HG03575 (cell line): ENCODE results near the gene SYNDIG1.

ENCODE experiments used
- ATAC-seq: cut with Tn5 transposase; IDR thresholded peaks from one replicate; pipeline ENCODE4 v1.9.1; 2021; ENCODE audit not compliant: unreplicated experiment, insufficient number of reproducible peaks, low FRiP score; ENCODE audit errors: extremely low read depth

The SYNDIG1 gene

DNA sequence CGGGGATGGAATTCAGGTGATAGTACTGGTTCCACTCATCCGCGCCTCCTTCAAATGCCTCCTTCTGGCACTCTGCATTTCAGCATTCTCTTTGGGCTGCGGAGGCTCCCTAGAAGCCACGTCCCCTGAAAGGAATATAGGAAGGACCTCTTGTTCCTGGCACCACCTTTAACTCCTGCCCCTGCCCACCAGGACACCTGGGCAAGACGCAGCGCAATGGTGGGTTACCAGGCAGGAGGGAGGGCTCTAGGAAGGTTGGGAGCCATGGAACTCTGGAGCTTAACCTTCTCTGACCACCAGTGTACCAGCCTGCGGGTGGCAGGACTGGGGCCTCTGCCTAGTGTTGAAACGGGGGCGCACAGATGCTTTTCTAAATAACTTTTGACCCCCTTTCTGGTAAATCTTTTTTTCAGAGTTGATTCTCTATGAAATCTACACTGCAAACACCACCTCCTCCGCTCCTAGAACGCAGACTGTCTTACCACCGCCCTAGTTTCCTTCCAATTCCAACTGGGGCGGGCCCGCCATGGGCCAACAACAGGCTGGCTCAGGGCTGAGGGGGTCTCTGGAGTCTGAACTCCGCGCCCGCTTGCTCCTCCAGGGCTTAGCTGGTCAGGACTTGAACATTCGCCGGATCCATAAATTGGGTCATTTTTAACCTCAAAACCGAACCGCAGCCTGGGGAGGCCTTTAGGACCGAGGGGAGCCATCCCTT is 871 bp upstream of the SYNDIG1 start:
- ATAC-seq, result no peak

DNA sequence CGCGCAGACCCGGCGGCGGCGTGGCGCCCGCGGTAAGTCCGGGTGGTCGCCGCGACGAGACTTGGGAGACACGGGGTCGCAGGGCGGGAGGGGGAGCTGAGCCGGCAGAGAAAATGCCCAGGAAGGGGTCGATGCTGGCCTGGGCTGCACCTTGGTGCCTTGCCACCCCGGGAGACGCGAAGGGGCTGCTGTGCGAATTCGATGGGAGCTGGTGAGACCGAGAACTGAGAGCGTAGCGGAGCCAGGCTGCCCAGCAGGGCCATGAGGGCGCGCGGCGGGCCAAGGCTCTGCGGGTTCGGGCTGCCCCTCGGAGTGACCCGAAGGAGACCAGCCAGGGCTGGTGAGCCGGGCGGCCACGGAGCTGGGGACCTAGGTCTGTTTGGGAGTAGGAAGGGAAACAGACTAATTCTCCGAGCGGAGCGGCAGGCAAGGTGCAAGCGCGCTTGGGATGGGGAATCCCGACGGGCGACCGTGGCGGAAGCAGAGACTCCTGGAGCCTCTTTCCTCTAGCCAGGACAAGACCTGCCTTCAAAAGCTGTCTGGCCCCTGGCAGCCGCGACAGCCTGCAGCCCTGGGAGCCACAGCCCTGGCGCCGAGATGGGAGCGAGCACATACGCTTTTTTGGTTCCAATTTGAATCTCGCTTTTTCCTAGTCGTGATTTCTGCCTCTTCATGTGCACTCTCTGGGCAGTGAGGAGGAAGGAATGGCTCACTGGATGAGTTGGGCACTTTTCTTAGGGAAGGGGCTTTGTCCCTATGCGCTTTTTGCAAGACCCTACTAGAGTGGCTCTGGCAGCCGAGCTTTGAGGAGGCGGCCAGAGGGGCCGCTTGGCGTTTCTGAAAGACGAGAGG is 691 bp downstream of the SYNDIG1 start:
- ATAC-seq, result no peak

DNA sequence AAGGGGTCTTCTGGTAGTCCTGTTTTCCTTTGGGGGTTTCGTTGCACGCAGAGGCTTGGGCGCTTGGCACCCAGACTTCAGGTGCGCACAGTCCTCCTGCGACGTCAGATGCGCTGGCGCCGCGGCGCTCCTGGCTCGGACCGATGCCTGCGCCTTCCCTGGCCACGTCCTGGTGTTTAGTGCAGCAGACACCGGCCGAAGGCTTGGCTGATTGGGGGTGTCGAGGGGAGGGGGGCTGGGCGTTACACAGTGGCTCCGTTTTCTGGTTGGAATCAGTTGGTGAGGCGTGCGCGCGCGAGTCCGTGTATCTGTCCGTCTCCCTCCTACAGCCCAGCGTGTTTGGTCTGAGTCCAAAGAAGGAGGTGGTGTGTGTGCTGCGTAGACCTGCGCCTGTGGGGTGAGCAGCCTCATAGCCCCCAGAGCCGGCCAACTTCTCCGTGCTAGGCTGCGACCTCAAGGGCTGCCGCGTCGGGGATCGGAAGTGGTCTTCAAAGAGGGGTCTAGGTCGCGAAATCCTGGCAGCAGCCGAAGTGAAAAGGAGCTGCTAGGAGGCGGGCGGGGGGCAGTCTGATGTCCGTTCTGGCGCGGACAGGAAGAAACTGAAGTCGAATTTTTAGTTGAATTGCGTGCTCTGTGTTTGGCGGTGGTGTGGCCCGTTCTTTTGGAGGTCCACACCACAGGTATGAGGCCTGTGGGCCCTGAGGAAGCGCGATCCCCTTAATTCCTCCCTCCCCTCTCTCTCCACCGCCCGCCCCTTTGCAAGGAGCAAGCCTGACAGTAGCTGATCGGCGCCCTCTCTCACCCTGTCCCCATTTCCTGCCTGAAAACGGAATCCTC is 1.5 kb downstream of the SYNDIG1 start:
- no peak for ATAC-seq

DNA sequence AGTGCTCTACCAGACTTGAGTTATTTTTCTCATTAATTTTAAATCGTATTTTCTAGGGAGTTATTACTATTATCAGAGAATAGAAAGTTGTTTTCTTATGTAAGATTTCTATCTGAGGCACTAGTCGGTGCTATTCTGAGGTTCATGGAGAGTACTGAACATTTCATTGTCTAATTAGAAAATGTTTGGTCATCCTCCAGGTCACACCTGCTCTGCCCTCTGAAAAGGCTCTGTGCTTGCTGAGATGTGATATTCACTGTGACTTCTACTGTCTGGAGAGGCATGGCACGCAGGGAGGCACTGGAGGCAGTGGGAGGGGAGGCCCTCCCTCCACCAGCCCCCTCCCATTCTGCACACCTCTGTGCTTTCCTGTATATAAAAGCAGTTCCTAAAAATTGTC is 3.0 kb downstream of the SYNDIG1 start:
- ATAC-seq, result no peak

DNA sequence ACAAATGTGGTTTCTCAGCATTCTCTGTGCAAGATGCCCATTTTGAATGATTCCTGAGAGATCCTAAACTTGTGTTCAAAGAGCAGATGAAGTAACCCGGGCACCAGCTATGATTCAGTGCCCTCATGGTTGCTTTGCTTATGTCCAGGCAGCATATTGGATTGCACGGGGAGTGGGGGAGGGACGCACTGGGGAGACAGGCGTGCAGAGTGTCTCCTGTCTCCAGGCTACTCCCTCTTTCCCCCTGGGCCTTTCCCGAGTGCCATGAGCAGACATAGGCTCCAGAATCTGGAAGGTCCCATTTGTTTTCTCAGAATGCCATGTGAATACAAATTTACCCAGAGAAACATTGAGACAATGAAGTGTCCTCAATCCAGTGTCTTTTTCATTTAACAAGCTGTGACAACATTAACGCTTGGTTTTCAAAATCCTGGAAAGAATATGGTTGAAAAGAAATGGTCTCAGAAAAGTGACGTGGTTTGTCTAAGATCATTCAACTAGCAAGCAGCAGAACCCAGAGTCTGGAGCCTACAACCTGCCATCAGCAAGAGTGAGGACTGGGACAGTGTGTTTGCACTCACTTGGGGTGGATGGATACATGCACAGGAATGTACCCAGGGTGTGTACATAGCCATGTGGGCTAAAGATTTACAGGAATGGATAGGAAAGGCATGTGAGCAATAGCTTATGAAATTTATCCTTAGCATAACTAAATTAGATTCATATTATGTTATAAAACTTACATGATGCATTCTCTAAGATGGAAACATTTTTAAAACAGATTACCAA is 4.2 kb downstream of the SYNDIG1 start:
- no peak for ATAC-seq

DNA sequence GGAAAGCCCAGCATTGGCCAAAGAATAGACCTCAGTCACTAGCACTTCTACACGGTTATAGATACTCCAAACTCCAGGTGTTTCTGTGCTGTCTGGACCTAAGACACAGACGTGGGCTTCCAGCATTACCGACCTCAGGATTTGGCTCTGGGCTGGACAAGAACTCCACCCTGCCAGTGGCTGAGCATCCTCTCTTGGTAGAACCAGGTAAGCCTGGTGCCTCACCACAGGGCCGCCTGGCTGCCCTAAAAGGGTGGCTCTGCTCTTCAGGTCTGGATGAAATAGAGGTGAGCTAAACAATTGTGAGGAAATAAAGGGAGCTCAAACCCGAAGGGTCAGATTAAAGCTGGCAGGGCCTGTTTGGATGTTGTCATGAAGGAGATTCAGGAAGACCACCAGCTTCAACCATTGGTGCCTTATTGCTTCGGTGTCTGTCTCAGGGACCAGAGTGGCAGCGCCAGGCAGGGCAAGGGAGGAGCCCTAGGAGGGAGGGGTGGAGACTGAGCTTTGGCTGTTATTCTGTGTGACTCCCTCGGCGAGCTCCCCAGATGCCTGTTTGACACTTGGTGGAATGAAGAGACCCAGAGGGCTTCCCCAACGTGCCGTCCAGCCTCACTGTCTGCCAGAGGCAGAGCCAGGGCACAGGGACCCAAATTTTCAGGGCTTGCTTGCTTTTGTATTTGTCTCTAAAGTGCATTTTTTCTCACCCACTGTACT is 8.6 kb downstream of the SYNDIG1 start:
- no peak for ATAC-seq

DNA sequence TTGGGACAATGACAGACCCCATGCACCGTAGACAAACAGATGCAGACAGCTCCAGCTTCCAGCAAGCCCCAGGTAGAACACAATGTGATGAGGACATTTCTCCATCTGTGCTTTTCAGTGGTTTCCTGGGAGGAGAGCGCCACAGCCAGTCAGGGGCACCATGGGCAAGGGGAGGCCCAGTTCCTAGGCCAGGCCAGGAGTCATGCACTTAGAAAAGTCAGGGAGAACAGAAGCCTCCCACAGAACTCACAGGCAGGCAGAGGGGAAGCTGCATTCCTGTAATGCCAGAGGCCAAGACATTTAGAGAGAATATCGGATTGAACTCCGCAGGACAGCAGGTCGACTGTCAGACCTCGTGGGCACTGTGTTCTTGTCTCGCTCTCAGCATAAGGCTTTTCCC is 9.2 kb downstream of the SYNDIG1 start:
- no peak for ATAC-seq

DNA sequence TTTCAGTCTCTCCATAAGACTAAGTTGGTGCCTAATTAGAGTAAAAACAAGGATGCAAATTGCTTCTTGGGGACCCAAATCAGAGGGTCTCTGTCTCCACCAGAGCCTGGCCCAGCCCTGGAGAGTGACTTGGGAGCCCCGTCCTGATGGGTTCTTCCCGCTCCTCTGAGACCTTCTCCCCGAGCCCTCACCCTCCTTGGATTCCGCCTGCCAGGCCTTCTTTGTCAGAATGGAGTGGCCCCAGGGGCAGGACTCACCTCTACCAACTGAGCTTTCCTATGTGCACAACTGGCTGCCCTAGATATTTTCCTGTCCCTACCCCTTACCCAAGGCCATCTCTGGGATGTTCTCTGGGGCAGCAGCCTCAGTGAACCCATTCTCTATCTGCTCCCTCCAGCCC is 9.7 kb downstream of the SYNDIG1 start:
- ATAC-seq, result no peak

DNA sequence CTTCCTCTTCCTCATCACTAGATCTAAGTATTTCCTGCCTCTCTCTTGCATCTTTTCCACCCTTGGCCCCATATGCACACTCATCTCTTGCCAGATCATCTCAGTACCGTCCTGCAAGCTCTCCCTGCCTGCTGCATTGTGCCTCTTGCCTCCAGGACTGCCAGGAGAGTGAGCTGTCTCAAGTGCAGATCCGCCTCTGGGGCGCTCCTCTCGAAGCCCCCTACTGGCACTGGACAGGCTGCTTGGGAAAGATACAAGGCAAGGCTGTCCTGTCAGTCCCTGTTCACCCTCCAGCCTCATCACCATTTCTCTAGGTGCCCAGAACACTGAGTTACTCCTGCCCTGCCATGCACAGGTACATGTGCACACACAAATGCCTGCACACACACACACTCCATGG is 10.2 kb downstream of the SYNDIG1 start:
- ATAC-seq, result no peak

DNA sequence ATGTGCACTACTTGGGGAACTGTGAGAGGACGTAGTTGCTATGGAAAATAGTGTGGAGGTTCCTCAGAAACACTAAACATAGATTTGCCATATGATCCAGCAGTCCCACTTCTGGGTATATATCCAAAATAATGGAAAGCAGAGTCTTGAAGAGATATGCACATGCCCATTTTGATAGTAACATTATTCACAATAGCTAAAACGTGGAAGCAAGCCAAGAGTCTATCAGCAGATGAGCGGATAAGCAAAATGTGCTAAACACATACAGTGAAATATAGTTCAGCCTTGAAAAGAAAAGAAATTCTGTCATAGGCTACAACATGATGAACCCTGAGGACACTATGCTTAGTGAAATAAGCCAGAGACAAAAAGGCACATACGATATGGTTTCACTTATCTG is 11.1 kb downstream of the SYNDIG1 start:
- ATAC-seq, result no peak

DNA sequence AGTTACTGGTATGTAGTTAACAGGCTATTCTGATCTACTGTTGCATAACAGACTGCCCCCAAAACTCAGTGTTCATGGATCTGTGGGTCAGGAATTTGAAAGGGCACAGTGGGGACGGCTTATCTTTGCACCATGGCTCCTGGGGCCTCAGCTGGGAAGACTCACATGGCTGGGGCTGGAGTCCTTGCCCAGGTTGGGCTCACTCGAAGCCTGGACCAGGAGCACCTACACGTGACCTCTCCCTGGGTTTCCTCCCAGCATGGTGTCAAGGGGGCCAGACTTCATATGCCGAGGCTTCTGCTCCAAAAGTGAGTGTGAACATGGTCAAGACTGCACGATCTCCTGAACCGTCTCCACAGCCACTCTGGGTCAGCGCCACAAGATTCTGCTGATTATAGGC is 11.7 kb downstream of the SYNDIG1 start:
- ATAC-seq, result no peak

DNA sequence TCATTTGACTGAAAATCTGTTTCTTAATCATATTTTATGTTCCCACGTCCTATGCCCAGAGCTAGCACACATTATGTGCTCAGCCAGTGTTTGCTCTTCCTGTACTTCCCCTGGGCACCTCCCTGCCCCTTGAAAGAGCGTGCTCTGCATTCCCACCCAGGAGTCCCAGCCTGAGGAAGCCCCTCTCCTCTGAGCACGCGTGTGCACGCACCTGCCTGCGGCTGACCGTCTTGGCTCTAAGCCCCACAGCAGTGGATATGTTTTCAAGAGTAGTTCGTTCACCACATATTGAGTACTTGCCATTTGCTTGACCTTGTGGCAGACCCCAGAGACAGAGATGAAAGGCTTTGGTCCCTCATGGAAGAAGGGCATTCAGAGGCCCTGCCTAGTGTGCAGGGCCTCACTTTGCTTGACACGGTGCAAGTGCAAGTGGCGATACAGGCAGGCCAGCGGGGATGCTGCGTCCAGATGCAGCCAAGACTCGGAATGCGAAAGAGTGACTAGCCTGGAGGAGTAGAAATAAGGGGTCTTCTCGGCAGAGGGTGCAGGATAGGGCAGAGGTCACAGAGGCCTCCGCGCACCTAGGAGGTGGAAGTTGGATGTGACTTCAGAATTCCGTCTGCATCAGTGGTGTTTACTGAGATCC is 14.1 kb downstream of the SYNDIG1 start:
- ATAC-seq, result no peak

DNA sequence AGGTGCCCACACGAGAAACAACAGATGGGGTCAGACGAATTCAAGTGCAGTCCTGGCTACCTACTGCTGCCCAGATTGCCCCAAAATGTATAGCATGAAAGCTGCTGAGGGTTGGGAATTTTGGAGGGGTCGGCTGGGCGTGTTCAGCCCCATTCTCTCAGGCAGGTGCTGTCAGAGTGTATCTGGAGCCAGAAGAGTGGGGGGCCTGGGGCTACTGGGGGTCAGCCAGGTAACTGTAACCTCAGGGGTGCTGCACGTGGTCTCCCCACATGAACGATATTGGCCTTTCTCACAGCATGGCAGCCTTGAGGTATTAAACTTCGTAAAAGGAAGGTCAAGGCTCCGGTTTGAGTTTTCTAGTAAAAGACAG is 14.6 kb downstream of the SYNDIG1 start:
- ATAC-seq, result no peak

DNA sequence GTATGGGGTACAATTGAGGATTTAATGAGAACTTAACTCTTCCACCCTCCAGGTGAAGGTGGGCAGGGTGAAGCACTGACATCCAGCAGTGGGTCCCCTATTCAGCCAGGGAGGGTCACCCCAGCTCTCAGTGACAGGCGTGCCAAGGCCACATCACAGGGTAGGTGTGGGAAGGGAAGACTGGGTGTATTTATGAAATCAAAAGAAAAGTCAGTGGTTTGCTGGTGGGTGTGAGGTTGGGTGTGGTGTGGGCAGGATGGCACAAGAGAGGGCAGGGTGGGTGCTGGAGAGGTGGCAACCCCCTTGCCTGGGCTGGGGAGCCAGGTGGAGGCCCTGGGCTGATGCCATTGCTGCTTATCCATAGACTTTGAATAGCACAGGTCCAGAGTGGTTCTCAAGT is 16.6 kb downstream of the SYNDIG1 start:
- ATAC-seq, result no peak

DNA sequence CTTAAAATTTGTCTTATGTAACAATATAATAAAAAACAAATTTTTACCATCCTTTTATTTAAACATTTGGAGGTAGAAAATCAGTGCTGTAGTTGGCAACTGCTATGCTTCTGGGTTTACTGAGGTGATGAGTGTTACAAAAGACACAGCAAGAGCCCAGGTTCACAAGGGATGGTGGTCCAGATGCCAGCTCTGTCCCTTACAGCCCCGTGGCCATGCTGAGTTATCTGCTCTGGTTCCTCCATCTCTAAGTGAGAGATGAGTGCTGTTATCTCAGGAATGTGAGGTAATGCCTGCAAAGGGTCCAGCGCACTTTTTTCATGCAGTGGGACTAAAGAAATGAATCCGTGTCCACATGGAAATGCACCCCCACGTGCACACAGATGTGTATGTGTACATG is 17.8 kb downstream of the SYNDIG1 start:
- no peak for ATAC-seq

DNA sequence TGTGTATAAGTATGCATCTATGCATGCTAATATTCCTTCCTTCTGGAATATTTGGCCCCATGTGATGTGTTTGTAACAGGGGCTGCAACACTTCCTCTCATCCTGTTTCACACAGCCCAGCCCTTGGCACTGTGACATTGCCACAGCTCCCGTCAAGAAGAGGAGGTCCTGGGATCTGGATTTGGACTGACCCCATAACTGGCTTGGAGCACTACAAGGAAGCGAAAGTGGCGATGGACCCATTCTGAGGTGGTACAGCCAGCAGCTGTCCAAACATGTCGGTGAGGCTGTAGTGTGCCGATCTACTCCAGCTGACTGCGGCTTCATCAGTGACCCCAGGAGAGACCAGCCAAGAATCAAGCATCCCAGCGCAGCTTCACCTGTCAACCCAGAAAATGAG is 18.2 kb downstream of the SYNDIG1 start:
- ATAC-seq, result no peak

DNA sequence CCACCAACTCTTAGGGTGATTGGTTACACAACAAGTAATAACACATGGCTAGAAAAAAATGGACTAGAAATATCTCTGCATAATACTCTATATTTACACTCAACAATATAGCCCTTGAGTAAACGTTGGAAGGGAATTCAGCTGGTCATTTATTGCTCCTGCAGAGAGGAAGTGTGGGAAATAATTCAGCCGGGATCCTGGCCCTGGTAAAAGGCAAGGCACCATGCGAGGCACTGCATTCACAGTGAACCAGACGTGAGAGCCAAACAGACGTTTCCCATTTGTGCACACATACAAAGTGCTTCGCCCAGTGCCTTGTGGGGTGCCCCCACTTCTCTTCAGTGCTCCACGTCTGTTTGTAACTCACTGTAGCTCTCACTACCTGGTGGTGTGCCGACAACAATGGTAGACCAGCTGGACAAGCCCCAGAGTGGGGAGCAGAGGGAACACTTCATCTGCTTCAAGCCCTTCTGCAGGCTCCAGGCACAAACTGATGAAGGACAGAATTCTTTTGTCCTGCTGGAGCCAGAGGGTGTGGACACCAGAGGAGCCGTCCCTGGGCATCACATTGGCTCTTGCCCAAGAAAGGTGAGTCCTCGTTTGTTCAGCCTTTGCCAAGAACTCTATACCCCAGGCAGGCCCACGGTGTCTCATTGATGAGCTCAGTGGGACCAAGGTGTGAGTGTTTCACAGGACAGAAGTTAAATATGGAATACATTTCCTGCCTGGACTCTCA is 18.8 kb downstream of the SYNDIG1 start:
- ATAC-seq, result no peak
